IPS-11a (cell line): Measurements from ENCODE around the gene HTR6.
"Not testable (repeated sequence)": the region's sequence is repeated elsewhere in the genome, so short reads cannot be mapped to it uniquely, and the experiment has no call there.

ENCODE experiments used
- H3K4me3 ChIP-seq: one replicate; pipeline ENCODE4 v1.5.1; 2013; ENCODE audit warnings: low read depth, low read length, control low read depth

Gene HTR6

GRCh38 chr1:19664453-19665185 is at the start of gene HTR6:
Gene HTR6, plus strand, starts transcription at chr1:19664875. Its CDS starts 879 bp downstream, at chr1:19665754.
- peak within 1 kb of the TSS; percentile 33 for H3K4me3 ChIP-seq

GRCh38 chr1:19615438-19615837 is 49.2 kb upstream of the HTR6 start:
- no peak overlapping the region for H3K4me3 ChIP-seq

GRCh38 chr1:19616489-19616888 is 48.2 kb upstream of the HTR6 start:
- H3K4me3 ChIP-seq, result no peak overlapping the region

- H3K4me3 ChIP-seq, result no peak overlapping the region
Observed at GRCh38 chr1:19617376-19617775, 47.3 kb upstream of the HTR6 start.

GRCh38 chr1:19618428-19618827 is 46.2 kb upstream of the HTR6 start:
- no peak overlapping the region for H3K4me3 ChIP-seq

GRCh38 chr1:19619697-19620384 is 44.8 kb upstream of the HTR6 start:
- H3K4me3 ChIP-seq, result no peak overlapping the region

- H3K4me3 ChIP-seq, result no peak overlapping the region
Observed at GRCh38 chr1:19620786-19621185, 43.9 kb upstream of the HTR6 start.

- no peak overlapping the region for H3K4me3 ChIP-seq
Observed at GRCh38 chr1:19621274-19621950, 43.3 kb upstream of the HTR6 start.

GRCh38 chr1:19622204-19622603 is 42.5 kb upstream of the HTR6 start:
- no peak overlapping the region for H3K4me3 ChIP-seq

- H3K4me3 ChIP-seq, result no peak overlapping the region
Observed at GRCh38 chr1:19623523-19623922, 41.2 kb upstream of the HTR6 start.

GRCh38 chr1:19625291-19625937 is 39.3 kb upstream of the HTR6 start:
- no peak overlapping the region for H3K4me3 ChIP-seq

GRCh38 chr1:19628879-19629278 is 35.8 kb upstream of the HTR6 start:
- no peak overlapping the region for H3K4me3 ChIP-seq

GRCh38 chr1:19629357-19629756 is 35.3 kb upstream of the HTR6 start:
- no peak overlapping the region for H3K4me3 ChIP-seq

GRCh38 chr1:19630192-19630591 is 34.5 kb upstream of the HTR6 start:
- not testable (repeated sequence) for H3K4me3 ChIP-seq

- no peak overlapping the region for H3K4me3 ChIP-seq
Observed at GRCh38 chr1:19630720-19631395, 33.8 kb upstream of the HTR6 start.

GRCh38 chr1:19632211-19632610 is 32.5 kb upstream of the HTR6 start:
- H3K4me3 ChIP-seq, result no peak overlapping the region

GRCh38 chr1:19633106-19633505 is 31.6 kb upstream of the HTR6 start:
- no peak overlapping the region for H3K4me3 ChIP-seq

- not testable (repeated sequence) for H3K4me3 ChIP-seq
Observed at GRCh38 chr1:19635064-19635463, 29.6 kb upstream of the HTR6 start.

GRCh38 chr1:19635646-19636045 is 29.0 kb upstream of the HTR6 start:
- H3K4me3 ChIP-seq, result no peak overlapping the region

GRCh38 chr1:19636065-19636464 is 28.6 kb upstream of the HTR6 start:
- H3K4me3 ChIP-seq, result no peak overlapping the region

GRCh38 chr1:19636749-19637148 is 27.9 kb upstream of the HTR6 start:
- not testable (repeated sequence) for H3K4me3 ChIP-seq
